Adrenal gland (tissue), 12 donors: ENCODE results near the gene MBP. TPM values are rescaled to one million over a fixed set of nuclear protein-coding genes. Genes with fewer than 3 reads are reported as not detected.

Experiments
- DNase-seq, 7 donors: peaks; one replicate each; pipeline ENCODE4 v3.0.0-alpha.2; 2019 to 2020
- H3K27ac ChIP-seq, 5 donors: fragments of 200-600 bp; sonication (generic) in 4 of 5; 1 replicate in 3 of 5; 2 replicates in 2 of 5; pipeline versions ENCODE4 v1.5.1 to v1.8.0; 2016 to 2020; ENCODE audit warnings: mild to moderate bottlenecking in 1 of 5
- H3K27me3 ChIP-seq: fragments of 200-600 bp; 2 replicates; pipeline ENCODE4 v1.8.0; 2021
- H3K36me3 ChIP-seq, 2 donors: fragments of 200-600 bp; replicated peaks in 1 of 2; 1 replicate in 1 of 2; 2 replicates in 1 of 2; pipeline versions ENCODE4 v1.5.1 to v1.8.0; 2018 to 2022
- H3K4me1 ChIP-seq, 2 donors: fragments of 200-600 bp; replicated peaks in 1 of 2; 1 replicate in 1 of 2; 2 replicates in 1 of 2; pipeline versions ENCODE4 v1.5.1 to v1.8.0; 2018 to 2021
- H3K4me3 ChIP-seq, 4 donors: fragments of 200-600 bp; sonication (generic) in 3 of 4; one replicate each; pipeline ENCODE4 v1.5.1; 2016 to 2018
- H3K9me3 ChIP-seq, 3 donors: fragments of 200-600 bp; sonication (generic) in 1 of 3; replicated peaks in 1 of 3; 1 replicate in 2 of 3; 2 replicates in 1 of 3; pipeline versions ENCODE4 v1.5.1 to v1.8.0; 2016 to 2021
- POLR2A ChIP-seq, 2 donors: fragments of 450-650 bp; IDR thresholded peaks; one replicate each; pipeline ENCODE4 v1.6.1; 2017; ENCODE audit warnings: antibody characterized with exemption in 2 of 2, mild to moderate bottlenecking in 2 of 2, moderate library complexity in 1 of 2
- WGBS, 4 donors: extraction: QIAGEN DNeasy Blood & Tissue Kit in 2 of 4; methylation state at CpG; one replicate each; pipeline versions ENCODE4 v1.1.5 to v1.1.7; 2013 to 2017; 5-methylcytosine and 5-hydroxymethylcytosine counted together
- intact Hi-C, 2 donors: fragments of 100-400 bp; cut with DNase I; formaldehyde crosslinking; loops; one replicate each; pipeline versions ENCODE4 v1.14.1 to v1.15.0; 2022 to 2023
- polyA plus RNA-seq, 3 donors: library from polyadenylated mRNA; stranded (reverse); fragments of 200-250 nt in 2 of 3; fragments of 350-450 nt in 1 of 3; fragmentation: Illumina TruSeq in 1 of 3; extraction: RNeasy Lipid Tissue Mini Kit (QIAGEN cat#74804) in 1 of 3; gene quantifications; one replicate each; pipeline ENCODE4 v1.2.3, GENCODE V29; 2013 to 2014
- total RNA-seq, 9 donors: library from RNA; depleted of rRNA in 4 of 9; stranded (reverse); fragments of >200 nt in 4 of 9; fragments of 120-200 nt in 1 of 9; fragmentation: NEBNext Ultra II Directional in 1 of 9; extraction: Animal tissue kit (Norgen Biotek cat#: 25700) in 1 of 9; gene quantifications; one replicate each; pipeline versions ENCODE4 v1.1.0 to v1.2.4, GENCODE V29; 2013 to 2023
- TF ChIP-seq, protein P1 (sequence below), 6 experiments: fragments of 450-650 bp in 4 of 6; fragments of 200-600 bp in 2 of 6; sonication (generic) in 1 of 6; IDR thresholded peaks; 1 replicate in 5 of 6; 2 replicates in 1 of 6; pipeline versions ENCODE4 v1.5.1 to v1.8.0; 2016 to 2021; ENCODE audit warnings: antibody characterized with exemption in 6 of 6, mild to moderate bottlenecking in 2 of 6, moderate library complexity in 1 of 6
- donor health status: healthy with polysubstance abuse.
- donor health status: Bipolar disorder and iron deficiency.
- donor health status: DM: yes; HTN: yes; CAD: no.
- donor health status: DM: no; HTN: no; CAD: no.
- donor health status: DM: no; HTN: no; CAD: no.
- donor health status: DM: yes; HTN: yes; CAD: no.

MBP gene
- total and polyA plus RNA-seq, 12 donors = 1.8 to 23.7 (median 13.7) TPM

DNA sequence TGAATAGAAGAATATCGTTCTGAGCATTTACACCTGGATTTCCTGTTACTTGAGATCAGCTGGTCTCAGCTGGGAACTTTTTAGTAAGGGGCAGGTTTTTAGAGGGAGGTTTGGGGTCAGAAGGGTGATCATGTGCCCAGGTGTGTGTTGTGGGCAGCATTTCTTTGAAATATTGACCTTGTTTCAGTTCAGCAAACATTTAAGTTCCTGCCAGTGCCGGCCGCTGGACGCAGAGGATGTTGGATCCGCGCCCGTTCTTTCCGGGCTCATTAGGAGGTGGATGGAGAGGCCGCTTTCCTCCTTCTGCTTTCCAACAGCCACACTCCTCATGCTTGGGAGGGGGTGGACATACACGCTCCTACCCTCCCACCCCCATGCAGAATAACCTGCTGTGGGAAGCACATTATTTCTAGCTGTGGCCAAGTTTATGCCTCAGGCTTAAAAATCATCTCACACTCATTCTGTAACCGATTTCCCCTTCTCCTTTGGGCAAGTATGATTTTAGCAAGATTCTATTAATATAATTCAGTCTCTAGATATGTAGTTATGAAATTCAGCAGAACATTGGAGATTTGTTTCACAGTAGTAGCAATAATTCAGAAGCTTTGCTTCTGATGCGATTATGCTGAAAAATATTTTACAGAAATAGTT lies 178.9 kb downstream of the MBP start:
- DNase-seq = peak; percentile 62 to 84 (median 76)
- 21 to 37% (median 29%) methylated on average over 12 of the region's 12 CpGs for WGBS, 4 donors
- peaks cover 0 to 7% of the 10 kb centered on the region in 2 donors for H3K36me3 ChIP-seq
- TF ChIP-seq POLR2A (IDR thresholded peaks at IDR 0.05) = no peak
- TF ChIP-seq, protein P1, sequence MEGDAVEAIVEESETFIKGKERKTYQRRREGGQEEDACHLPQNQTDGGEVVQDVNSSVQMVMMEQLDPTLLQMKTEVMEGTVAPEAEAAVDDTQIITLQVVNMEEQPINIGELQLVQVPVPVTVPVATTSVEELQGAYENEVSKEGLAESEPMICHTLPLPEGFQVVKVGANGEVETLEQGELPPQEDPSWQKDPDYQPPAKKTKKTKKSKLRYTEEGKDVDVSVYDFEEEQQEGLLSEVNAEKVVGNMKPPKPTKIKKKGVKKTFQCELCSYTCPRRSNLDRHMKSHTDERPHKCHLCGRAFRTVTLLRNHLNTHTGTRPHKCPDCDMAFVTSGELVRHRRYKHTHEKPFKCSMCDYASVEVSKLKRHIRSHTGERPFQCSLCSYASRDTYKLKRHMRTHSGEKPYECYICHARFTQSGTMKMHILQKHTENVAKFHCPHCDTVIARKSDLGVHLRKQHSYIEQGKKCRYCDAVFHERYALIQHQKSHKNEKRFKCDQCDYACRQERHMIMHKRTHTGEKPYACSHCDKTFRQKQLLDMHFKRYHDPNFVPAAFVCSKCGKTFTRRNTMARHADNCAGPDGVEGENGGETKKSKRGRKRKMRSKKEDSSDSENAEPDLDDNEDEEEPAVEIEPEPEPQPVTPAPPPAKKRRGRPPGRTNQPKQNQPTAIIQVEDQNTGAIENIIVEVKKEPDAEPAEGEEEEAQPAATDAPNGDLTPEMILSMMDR (IDR thresholded peaks at IDR 0.05) = no peak
- intact Hi-C loops = no loop called here
- no peaks in the 10 kb centered on the region for H3K9me3 ChIP-seq
- no peaks in the 10 kb centered on the region for H3K27me3 ChIP-seq
- peaks cover 7 to 18% of the 10 kb centered on the region in 2 donors for H3K4me1 ChIP-seq
- peak overlapping the region in 1 of 4 donors; percentile 14 for H3K4me3 ChIP-seq
- H3K27ac ChIP-seq = peak overlapping the region in 3 of 5 donors; percentile 8 to 70 (median 40)

- Histone ChIP-seq H3K4me1 (peaks cover 7 to 14% of the 10 kb centered on the region in 2 donors), H3K27me3 (no peaks in the 10 kb centered on the region), H3K4me3 (peak overlapping the region in 1 of 4 donors; percentile 14), H3K36me3 (peaks cover 0 to 12% of the 10 kb centered on the region in 2 donors), H3K9me3 (no peaks in the 10 kb centered on the region), H3K27ac (peak overlapping the region in 3 of 5 donors; percentile 8 to 70 (median 40))
- no peak for TF ChIP-seq POLR2A (IDR thresholded peaks at IDR 0.05)
- TF ChIP-seq, protein P1 (IDR thresholded peaks at IDR 0.05) = no peak
- 35 to 47% (median 40%) methylated on average over 6 of the region's 6 CpGs for WGBS, 4 donors
- intact Hi-C loops = no loop called here
- DNase-seq = peak in 3 of 7 donors; percentile 29 to 43 (median 35)
These were observed 179.4 kb downstream of the MBP start for GRCh38 chr18:76953156-76953555.

DNA sequence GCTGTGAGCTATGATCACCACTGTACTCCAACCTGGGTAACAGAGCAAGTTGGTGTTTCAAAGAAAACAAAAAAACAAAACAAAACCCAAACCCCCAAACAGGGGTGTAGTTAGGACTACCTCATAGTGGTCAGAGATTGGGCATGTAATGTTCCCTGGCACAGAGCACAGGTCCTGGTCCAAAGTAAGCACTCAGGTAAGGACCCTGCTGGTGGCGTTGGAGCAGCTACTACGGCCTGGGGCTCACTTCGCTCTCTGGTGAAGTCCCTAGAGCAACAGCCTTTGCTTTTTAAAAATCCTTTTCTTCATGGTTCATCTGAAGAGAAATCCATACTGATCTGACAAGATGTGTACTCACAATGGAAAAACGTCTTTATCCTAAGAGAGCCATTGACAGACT lies 179.8 kb downstream of the MBP start:
- Histone ChIP-seq H3K27me3 (no peaks in the 10 kb centered on the region), H3K4me3 (no peak overlapping the region), H3K4me1 (peaks cover 7 to 14% of the 10 kb centered on the region in 2 donors), H3K27ac (peak overlapping the region in 1 of 5 donors; percentile 70), H3K9me3 (no peaks in the 10 kb centered on the region), H3K36me3 (peaks cover 0 to 15% of the 10 kb centered on the region in 2 donors)
- TF ChIP-seq POLR2A (IDR thresholded peaks at IDR 0.05) = no peak
- TF ChIP-seq, protein P1 (IDR thresholded peaks at IDR 0.05) = no peak
- intact Hi-C loops = no loop called here
- DNase-seq = no peak
- 78 to 96% (median 87%) methylated on average over 4 of the region's 4 CpGs for WGBS, 4 donors

GRCh38 chr18:76951456-76952247 lies 180.9 kb downstream of the MBP start:
- no peak for TF ChIP-seq POLR2A (IDR thresholded peaks at IDR 0.05)
- TF ChIP-seq, protein P1 (IDR thresholded peaks at IDR 0.05) = no peak
- intact Hi-C loops = no loop called here
- Histone ChIP-seq H3K36me3 (peaks cover 0 to 22% of the 10 kb centered on the region in 2 donors), H3K27ac (no peak overlapping the region), H3K4me1 (peaks cover 7 to 14% of the 10 kb centered on the region in 2 donors), H3K27me3 (no peaks in the 10 kb centered on the region), H3K9me3 (no peaks in the 10 kb centered on the region), H3K4me3 (no peak overlapping the region)
- 92 to 98% (median 94%) methylated on average over 12 of the region's 12 CpGs for WGBS, 4 donors
- no peak for DNase-seq
